Panc1 (cell line): Measurements from ENCODE around the gene CDH6.

Experiments
- CTCF ChIP-seq: fragments of 450-650 bp; IDR thresholded peaks from 2 replicates; pipeline ENCODE4 v1.5.1; 2017; ENCODE audit warnings: mild to moderate bottlenecking
- POLR2AphosphoS5 ChIP-seq: IDR thresholded peaks from 2 replicates; pipeline ENCODE4 v1.6.1; 2012; ENCODE audit warnings: mild to moderate bottlenecking, low read depth, low read length, moderate library complexity

- TF ChIP-seq CTCF (no peak), POLR2AphosphoS5 (no peak)
Observed at GRCh38 chr5:31333475-31333874, 140.0 kb downstream of the CDH6 start.
